GM10248 (cell line): ENCODE data around the gene ZCCHC24.
A peak's percentile ranks its signal among the peaks of the same experiment; 100 is the strongest.

Experiments used
- CTCF ChIA-PET: fragments of 300-600 bp; sonication (Branson Sonifier 250); formaldehyde crosslinking; extraction: SDS; loops from one replicate; lab custom pipeline; 2021; ENCODE audit warnings: antibody characterized with exemption; lab: Yijun Ruan, JAX
- POLR2A ChIA-PET: fragments of 350-650 bp; sonication (Branson Sonifier 250); formaldehyde crosslinking; extraction: SDS; loops from one replicate; lab custom pipeline; 2020; ENCODE audit warnings: antibody characterized with exemption; lab: Yijun Ruan, JAX
- DNase-seq: peaks from one replicate; pipeline ENCODE4 v3.0.0; 2012; ENCODE audit errors: extremely low spot score
- CTCF ChIP-seq: IDR thresholded peaks from 2 replicates; pipeline ENCODE4 v1.5.1; 2012; ENCODE audit warnings: mild to moderate bottlenecking, low read depth; ENCODE audit errors: extremely low read depth, missing control alignments, control extremely low read depth

ZCCHC24 gene

GRCh38 chr10:79355420-79356017 lies 89.9 kb downstream of the ZCCHC24 start:
- ChIA-PET CTCF (interaction anchor here (1.2 to 2.3 kb wide), 4 partner anchors 9 to 19 kb away, joined by 4 to 16 read pairs (median 5); no protein-coding TSS in a partner anchor), POLR2A (no interaction called here)
- TF ChIP-seq CTCF = no peak
- peak; percentile 5 for DNase-seq

GRCh38 chr10:79354615-79355014 lies 90.8 kb downstream of the ZCCHC24 start:
- ChIA-PET CTCF (interaction anchor here (1.7 to 2.3 kb wide), 3 partner anchors 9 to 19 kb away, joined by 4 to 16 read pairs (median 6); no protein-coding TSS in a partner anchor), POLR2A (no interaction called here)
- TF ChIP-seq CTCF = no peak
- DNase-seq = no peak

GRCh38 chr10:79354141-79354540 lies 91.3 kb downstream of the ZCCHC24 start:
- ChIA-PET POLR2A (no interaction called here), CTCF (interaction anchor here (1.7 to 2.3 kb wide), 2 partner anchors 9 to 20 kb away, joined by 4 to 16 read pairs; no protein-coding TSS in a partner anchor)
- DNase-seq = peak; percentile 37
- TF ChIP-seq CTCF = no peak

GRCh38 chr10:79353726-79354125 lies 91.7 kb downstream of the ZCCHC24 start:
- ChIA-PET POLR2A (interaction anchor here (1.0 kb wide), 1 partner anchor 67 kb away, joined by 3 read pairs; no protein-coding TSS in a partner anchor), CTCF (interaction anchor here (1.7 to 2.3 kb wide), 2 partner anchors 8 to 20 kb away, joined by 4 to 16 read pairs; no protein-coding TSS in a partner anchor)
- DNase-seq = peak; percentile 7
- TF ChIP-seq CTCF = no peak

GRCh38 chr10:79353000-79353406 lies 92.4 kb downstream of the ZCCHC24 start:
- CTCF ChIA-PET = interaction anchor here (2.3 kb wide), 1 partner anchor 21 kb away, joined by 16 read pairs; no protein-coding TSS in a partner anchor

More at GRCh38 chr10:79353000-79353406, 92.4 kb downstream of the ZCCHC24 start:
- POLR2A ChIA-PET = interaction anchor here (0.6 to 1.0 kb wide), 2 partner anchors 66 to 1189 kb away, joined by 3 to 4 read pairs; no protein-coding TSS in a partner anchor
- TF ChIP-seq CTCF = no peak
- peak; percentile 6 for DNase-seq
